Measurements from ENCODE around the gene CLCNKA.

The CLCNKA gene

GRCh38 chr1:16063226-16063829 lies 41.5 kb downstream of the CLCNKA start:
- DNase-seq (ENCODE audit: low read depth in 2 of 2): no peak

- DNase-seq (ENCODE audit: low read depth in 2 of 2): no peak
Observed at GRCh38 chr1:16063921-16064320, 42.1 kb downstream of the CLCNKA start.

GRCh38 chr1:16064536-16065268 lies 42.9 kb downstream of the CLCNKA start:
- DNase-seq (ENCODE audit: low read depth in 2 of 2): no peak

GRCh38 chr1:16065269-16065576 lies 43.4 kb downstream of the CLCNKA start:
- DNase-seq (ENCODE audit: low read depth in 2 of 2): no peak

- no peak for DNase-seq (ENCODE audit: low read depth in 2 of 2)
Observed at GRCh38 chr1:16066245-16066644, 44.4 kb downstream of the CLCNKA start.

GRCh38 chr1:16067127-16067768 lies 45.4 kb downstream of the CLCNKA start:
- no peak for DNase-seq (ENCODE audit: low read depth in 2 of 2)

- no peak for DNase-seq (ENCODE audit: low read depth in 2 of 2)
Observed at GRCh38 chr1:16067933-16068332, 46.1 kb downstream of the CLCNKA start.

- no peak for DNase-seq (ENCODE audit: low read depth in 2 of 2)
Observed at GRCh38 chr1:16068356-16069270, 46.8 kb downstream of the CLCNKA start.

GRCh38 chr1:16070640-16071355 lies 49.0 kb downstream of the CLCNKA start:
- DNase-seq (ENCODE audit: low read depth in 2 of 2): no peak

- DNase-seq (ENCODE audit: low read depth in 2 of 2): no peak
Observed at GRCh38 chr1:16071614-16072013, 49.8 kb downstream of the CLCNKA start.

GRCh38 chr1:16072095-16072494 lies 50.3 kb downstream of the CLCNKA start:
- no peak for DNase-seq (ENCODE audit: low read depth in 2 of 2)

GRCh38 chr1:16072616-16073484 lies 51.0 kb downstream of the CLCNKA start:
- DNase-seq (ENCODE audit: low read depth in 2 of 2): no peak

- no peak for DNase-seq (ENCODE audit: low read depth in 2 of 2)
Observed at GRCh38 chr1:16073490-16074119, 51.8 kb downstream of the CLCNKA start, which contains the start of gene FAM131C. FAM131C (minus strand) TSS chr1:16073651; CDS start chr1:16073442, 209 bp downstream.

- no peak for DNase-seq (ENCODE audit: low read depth in 2 of 2)
Observed at GRCh38 chr1:16074217-16074616, 52.4 kb downstream of the CLCNKA start.

- DNase-seq (ENCODE audit: low read depth in 2 of 2): no peak
Observed at GRCh38 chr1:16075337-16076030, 53.6 kb downstream of the CLCNKA start.

GRCh38 chr1:16076031-16076864 lies 54.4 kb downstream of the CLCNKA start:
- no peak for DNase-seq (ENCODE audit: low read depth in 2 of 2)

- DNase-seq (ENCODE audit: low read depth in 2 of 2): no peak
Observed at GRCh38 chr1:16076865-16077238, 55.0 kb downstream of the CLCNKA start.
